Thyroid gland (tissue), 4 donors: ENCODE measurements around the gene EXD3. TPM values are rescaled to one million over a fixed set of nuclear protein-coding genes. Genes with fewer than 3 reads are reported as not detected.

Experiments
- DNase-seq, 2 donors: peaks; one replicate each; pipeline ENCODE4 v3.0.0-alpha.2; 2019
- H3K27ac ChIP-seq, 3 donors: fragments of 200-600 bp; sonication (generic); 1 replicate in 2 of 3; 2 replicates in 1 of 3; pipeline ENCODE4 v1.5.1; 2016 to 2019; ENCODE audit warnings: mild to moderate bottlenecking in 1 of 3, moderate library complexity in 1 of 3
- H3K27me3 ChIP-seq: fragments of 200-600 bp; sonication (generic); one replicate; pipeline ENCODE4 v1.5.1; 2019
- H3K36me3 ChIP-seq, 2 donors: fragments of 200-600 bp; sonication (generic); one replicate each; pipeline ENCODE4 v1.5.1; 2016 to 2019
- H3K4me1 ChIP-seq, 2 donors: fragments of 200-600 bp; sonication (generic); one replicate each; pipeline ENCODE4 v1.5.1; 2017 to 2019
- H3K4me3 ChIP-seq, 3 donors: fragments of 200-600 bp; sonication (generic); replicated peaks in 1 of 3; 1 replicate in 2 of 3; 2 replicates in 1 of 3; pipeline ENCODE4 v1.5.1; 2016; ENCODE audit warnings: mild to moderate bottlenecking in 1 of 3
- H3K9me3 ChIP-seq: fragments of 200-600 bp; sonication (generic); one replicate; pipeline ENCODE4 v1.5.1; 2017
- CTCF ChIP-seq, 6 experiments: fragments of 200-600 bp in 3 of 6; fragments of 450-650 bp in 3 of 6; sonication (generic) in 3 of 6; IDR thresholded peaks; one replicate each; pipeline ENCODE4 v1.5.1; 2016 to 2019; ENCODE audit warnings: antibody characterized with exemption in 6 of 6, mild to moderate bottlenecking in 2 of 6, inconsistent platforms in 1 of 6, moderate library complexity in 1 of 6
- POLR2A ChIP-seq, 2 donors: fragments of 450-650 bp; IDR thresholded peaks; one replicate each; pipeline ENCODE4 v1.6.1; 2017; ENCODE audit warnings: antibody characterized with exemption in 2 of 2, mild to moderate bottlenecking in 2 of 2, moderate library complexity in 1 of 2
- WGBS, 2 donors: methylation state at CpG; one replicate each; pipeline ENCODE4 v1.1.5; 2017; 5-methylcytosine and 5-hydroxymethylcytosine counted together
- intact Hi-C: fragments of 100-400 bp; cut with DNase I; formaldehyde crosslinking; loops from one replicate; pipeline ENCODE4 v1.15.1; 2023
- total RNA-seq, 4 donors: library from RNA; depleted of rRNA; stranded (reverse); fragments of >200 nt; gene quantifications; one replicate each; pipeline ENCODE4 v1.2.3, GENCODE V29; 2016

The EXD3 gene
- total RNA-seq, 4 donors from 2014 or later: 13.0 to 32.0 (median 26.6) TPM

DNA sequence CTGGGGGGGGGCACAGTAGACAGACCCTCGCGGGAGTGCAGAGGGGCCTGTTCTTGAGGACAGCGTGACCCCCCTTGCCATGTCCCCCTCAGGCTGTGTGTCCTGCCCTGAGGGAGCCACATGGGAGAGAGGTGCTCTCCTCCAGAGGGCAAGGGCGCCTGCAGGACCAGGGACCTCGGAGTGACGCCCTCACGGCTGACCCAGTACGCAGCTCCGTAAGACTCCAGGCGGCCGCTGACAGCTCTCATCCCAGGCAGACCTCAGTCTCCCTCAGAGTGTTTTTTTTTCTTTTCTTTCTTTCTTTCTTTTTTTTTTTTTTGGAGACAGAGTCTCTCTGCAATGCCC is 27.3 kb downstream of the EXD3 start:
- Histone ChIP-seq H3K27ac (no peak overlapping the region), H3K36me3 (peaks cover 0 to 4% of the 10 kb centered on the region in 2 donors), H3K27me3 (no peaks in the 10 kb centered on the region), H3K4me3 (no peak overlapping the region), H3K4me1 (peaks cover 8 to 15% of the 10 kb centered on the region in 2 donors), H3K9me3 (no peaks in the 10 kb centered on the region)
- WGBS, 2 donors: 72 to 83% methylated on average over 10 to 11 of the region's 11 CpGs
- intact Hi-C loops: loop anchor here (5.0 kb wide), 1 partner anchor 88 kb away; no protein-coding TSS in a partner anchor
- TF ChIP-seq CTCF (IDR thresholded peaks at IDR 0.05): no peak
- no peak for TF ChIP-seq POLR2A (IDR thresholded peaks at IDR 0.05)
- no peak for DNase-seq

- Histone ChIP-seq H3K27ac (no peak overlapping the region), H3K27me3 (no peaks in the 10 kb centered on the region), H3K4me3 (no peak overlapping the region), H3K4me1 (peaks cover 8 to 9% of the 10 kb centered on the region in 2 donors), H3K36me3 (peaks cover 0 to 4% of the 10 kb centered on the region in 2 donors), H3K9me3 (no peaks in the 10 kb centered on the region)
- intact Hi-C loops: loop anchor here (5.0 kb wide), 1 partner anchor 88 kb away; no protein-coding TSS in a partner anchor
- DNase-seq: no peak
- no peak for TF ChIP-seq CTCF (IDR thresholded peaks at IDR 0.05)
- TF ChIP-seq POLR2A (IDR thresholded peaks at IDR 0.05): no peak
- WGBS, 2 donors: 86 to 94% methylated on average over 18 to 19 of the region's 36 CpGs
Observed at GRCh38 chr9:137394866-137395665, 27.9 kb downstream of the EXD3 start.

- Histone ChIP-seq H3K36me3 (peaks cover 0 to 4% of the 10 kb centered on the region in 2 donors), H3K4me1 (peaks cover 0 to 1% of the 10 kb centered on the region in 2 donors), H3K9me3 (no peaks in the 10 kb centered on the region), H3K27ac (no peak overlapping the region), H3K4me3 (no peak overlapping the region), H3K27me3 (no peaks in the 10 kb centered on the region)
- intact Hi-C loops: no loop called here
- WGBS, 2 donors: 96 to 97% methylated on average over 23 to 28 of the region's 28 CpGs
- DNase-seq: no peak
- TF ChIP-seq CTCF (IDR thresholded peaks at IDR 0.05) (no peak), POLR2A (IDR thresholded peaks at IDR 0.05) (no peak)
Observed at GRCh38 chr9:137393176-137394150, 29.5 kb downstream of the EXD3 start.

DNA sequence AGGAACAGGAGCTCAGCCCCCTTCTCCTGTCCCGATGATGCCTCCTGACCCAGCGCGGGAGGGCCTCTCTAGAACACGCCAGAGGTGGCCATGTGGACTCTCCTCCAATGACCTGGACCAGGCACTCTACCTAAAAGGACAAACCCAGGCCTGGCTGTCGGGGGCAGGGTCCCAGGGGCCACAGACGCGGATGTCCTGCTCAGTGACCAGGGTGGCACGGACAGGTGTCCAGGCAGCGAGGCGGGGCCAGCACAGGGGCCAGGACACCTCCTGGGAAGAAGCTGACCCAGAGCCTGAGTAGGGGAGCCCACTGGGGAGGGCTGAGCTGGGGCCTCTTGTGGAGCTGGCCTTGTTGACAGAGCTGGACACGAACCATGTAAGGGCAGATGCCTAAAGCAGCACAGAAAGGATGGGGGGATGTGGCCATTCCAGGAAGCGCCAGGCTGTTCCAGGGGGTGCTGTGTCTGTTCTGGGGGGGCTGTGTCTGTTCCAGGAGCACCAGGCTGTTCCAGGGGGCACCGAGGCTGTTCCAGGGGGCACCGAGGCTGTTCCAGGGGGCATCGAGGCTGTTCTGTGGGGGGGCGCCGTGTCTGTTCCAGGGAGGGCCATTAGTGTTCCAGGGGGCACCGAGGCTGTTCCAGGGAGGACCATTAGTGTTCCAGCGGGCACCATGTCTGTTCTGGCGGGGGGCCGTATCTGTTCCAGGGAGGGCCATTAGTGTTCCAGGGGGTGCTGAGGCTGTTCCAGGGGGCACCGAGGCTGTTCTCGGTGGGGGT is 30.5 kb downstream of the EXD3 start:
- no peak for DNase-seq
- H3K36me3 ChIP-seq: peaks cover 0 to 4% of the 10 kb centered on the region in 2 donors
- H3K4me1 ChIP-seq: peaks cover 0 to 9% of the 10 kb centered on the region in 2 donors
- no peaks in the 10 kb centered on the region for H3K9me3 ChIP-seq
- H3K27me3 ChIP-seq: no peaks in the 10 kb centered on the region
- WGBS, 2 donors: 94 to 97% methylated on average over 3 to 15 of the region's 23 CpGs
- no peak overlapping the region for H3K4me3 ChIP-seq
- TF ChIP-seq CTCF (IDR thresholded peaks at IDR 0.05) (no peak), POLR2A (IDR thresholded peaks at IDR 0.05) (no peak)
- H3K27ac ChIP-seq: no peak overlapping the region
- intact Hi-C loops: no loop called here
